Spinal cord (tissue), 10 donors: ENCODE results near the gene CAMK2D. TPM values are rescaled to one million over a fixed set of nuclear protein-coding genes. Genes with fewer than 3 reads are reported as not detected.

Experiments used
- DNase-seq, 6 donors: peaks; one replicate each; pipeline versions ENCODE4 v3.0.0 to v3.0.0-alpha.2; 2013 to 2015; ENCODE audit warnings: low spot score in 6 of 6, low read depth in 4 of 6
- H3K27ac ChIP-seq: one replicate; pipeline ENCODE4 v1.5.1; 2013; ENCODE audit warnings: low read depth, low read length, control low read depth
- H3K27me3 ChIP-seq: one replicate; pipeline ENCODE4 v1.6.1; 2013; ENCODE audit warnings: low read length; ENCODE audit not compliant: control insufficient read depth, insufficient read depth
- H3K36me3 ChIP-seq: one replicate; pipeline ENCODE4 v1.6.1; 2013; ENCODE audit warnings: low read length; ENCODE audit not compliant: control insufficient read depth, insufficient read depth
- H3K4me1 ChIP-seq: one replicate; pipeline ENCODE4 v1.6.1; 2013; ENCODE audit warnings: low read length; ENCODE audit not compliant: control insufficient read depth, insufficient read depth
- H3K4me3 ChIP-seq: one replicate; pipeline ENCODE4 v1.5.1; 2013; ENCODE audit warnings: low read depth, low read length, control low read depth
- H3K9me3 ChIP-seq: one replicate; pipeline ENCODE4 v1.6.1; 2013; ENCODE audit warnings: low read length; ENCODE audit not compliant: control insufficient read depth, insufficient read depth
- WGBS: methylation state at CpG from one replicate; pipeline ENCODE4 v1.1.5; 2013; ENCODE audit warnings: missing lambda C conversion rate; ENCODE audit not compliant: insufficient coverage; 5-methylcytosine and 5-hydroxymethylcytosine counted together
- polyA plus RNA-seq, 2 donors: library from polyadenylated mRNA; unstranded; fragments of 120-200 nt; gene quantifications; one replicate each; pipeline ENCODE4 v1.2.1, GENCODE V29; 2013; ENCODE audit not compliant: insufficient read length in 2 of 2
- total RNA-seq, 2 donors: library from RNA; depleted of rRNA in 1 of 2; stranded (reverse); fragments of 120-200 nt in 1 of 2; fragments of >200 nt in 1 of 2; gene quantifications; one replicate each; pipeline versions ENCODE4 v1.2.3 to v1.2.4, GENCODE V29; 2013 to 2014
- donor health status: healthy.

CAMK2D gene
- total and polyA plus RNA-seq, 4 donors: 64.4 to 154 (median 95.0) TPM

- no peak for DNase-seq
- H3K9me3 ChIP-seq: peaks cover 2% of the 10 kb centered on the region
- H3K4me3 ChIP-seq: no peak overlapping the region
- 100% methylated on average over 1 of the region's 3 CpGs for WGBS
- no peak overlapping the region for H3K27ac ChIP-seq
- no peaks in the 10 kb centered on the region for H3K27me3 ChIP-seq
- H3K4me1 ChIP-seq: no peaks in the 10 kb centered on the region
- H3K36me3 ChIP-seq: no peaks in the 10 kb centered on the region
Observed at GRCh38 chr4:113447061-113447460, 314.5 kb downstream of the CAMK2D start.

- H3K4me1 ChIP-seq: no peaks in the 10 kb centered on the region
- H3K36me3 ChIP-seq: no peaks in the 10 kb centered on the region
- no peak for DNase-seq
- WGBS: no CpG with 5 or more reads among the region's 4 CpGs
- H3K9me3 ChIP-seq: peaks cover 2% of the 10 kb centered on the region
- H3K27ac ChIP-seq: no peak overlapping the region
- no peak overlapping the region for H3K4me3 ChIP-seq
- no peaks in the 10 kb centered on the region for H3K27me3 ChIP-seq
Observed at GRCh38 chr4:113446019-113446418, 315.5 kb downstream of the CAMK2D start.

- H3K27me3 ChIP-seq: no peaks in the 10 kb centered on the region
- peak in 1 of 6 donors; percentile 46 for DNase-seq
- no peaks in the 10 kb centered on the region for H3K4me1 ChIP-seq
- no peaks in the 10 kb centered on the region for H3K36me3 ChIP-seq
- no peak overlapping the region for H3K4me3 ChIP-seq
- H3K9me3 ChIP-seq: peaks cover 2% of the 10 kb centered on the region
- no peak overlapping the region for H3K27ac ChIP-seq
- WGBS: 59% methylated on average over 2 of the region's 5 CpGs
Observed at GRCh38 chr4:113445286-113445685, 316.3 kb downstream of the CAMK2D start.

- H3K27ac ChIP-seq: no peak overlapping the region
- H3K36me3 ChIP-seq: no peaks in the 10 kb centered on the region
- WGBS: no CpG with 5 or more reads among the region's 1 CpG
- no peak overlapping the region for H3K4me3 ChIP-seq
- H3K9me3 ChIP-seq: peaks cover 2% of the 10 kb centered on the region
- no peak for DNase-seq
- no peaks in the 10 kb centered on the region for H3K27me3 ChIP-seq
- no peaks in the 10 kb centered on the region for H3K4me1 ChIP-seq
Observed at GRCh38 chr4:113444386-113444785, 317.2 kb downstream of the CAMK2D start.

GRCh38 chr4:113442826-113443225 is 318.7 kb downstream of the CAMK2D start:
- Histone ChIP-seq H3K9me3 (peaks cover 2% of the 10 kb centered on the region), H3K4me1 (no peaks in the 10 kb centered on the region), H3K27me3 (no peaks in the 10 kb centered on the region), H3K36me3 (no peaks in the 10 kb centered on the region), H3K4me3 (no peak overlapping the region), H3K27ac (no peak overlapping the region)
- WGBS: 85% methylated on average over 5 of the region's 6 CpGs
- DNase-seq: no peak

GRCh38 chr4:113440371-113440770 is 321.2 kb downstream of the CAMK2D start:
- H3K4me3 ChIP-seq: no peak overlapping the region
- no peaks in the 10 kb centered on the region for H3K4me1 ChIP-seq
- WGBS: no CpG with 5 or more reads among the region's 4 CpGs
- DNase-seq: no peak
- no peaks in the 10 kb centered on the region for H3K27me3 ChIP-seq
- H3K27ac ChIP-seq: no peak overlapping the region
- H3K36me3 ChIP-seq: no peaks in the 10 kb centered on the region
- H3K9me3 ChIP-seq: no peaks in the 10 kb centered on the region

GRCh38 chr4:113438596-113438995 is 322.9 kb downstream of the CAMK2D start:
- no peaks in the 10 kb centered on the region for H3K4me1 ChIP-seq
- H3K27ac ChIP-seq: no peak overlapping the region
- no peaks in the 10 kb centered on the region for H3K27me3 ChIP-seq
- no peak overlapping the region for H3K4me3 ChIP-seq
- H3K36me3 ChIP-seq: no peaks in the 10 kb centered on the region
- no peaks in the 10 kb centered on the region for H3K9me3 ChIP-seq
- no peak for DNase-seq
- 83% methylated on average over 4 of the region's 5 CpGs for WGBS

GRCh38 chr4:113437129-113437528 is 324.4 kb downstream of the CAMK2D start:
- DNase-seq: peak in 2 of 6 donors; percentile 32 to 77
- no peaks in the 10 kb centered on the region for H3K4me1 ChIP-seq
- 60% methylated on average over 1 of the region's 3 CpGs for WGBS
- no peaks in the 10 kb centered on the region for H3K9me3 ChIP-seq
- no peak overlapping the region for H3K27ac ChIP-seq
- H3K27me3 ChIP-seq: no peaks in the 10 kb centered on the region
- H3K4me3 ChIP-seq: no peak overlapping the region
- H3K36me3 ChIP-seq: no peaks in the 10 kb centered on the region

GRCh38 chr4:113436360-113436759 is 325.2 kb downstream of the CAMK2D start:
- WGBS: 0% methylated on average over 1 of the region's 3 CpGs
- Histone ChIP-seq H3K9me3 (peaks cover 3% of the 10 kb centered on the region), H3K4me3 (no peak overlapping the region), H3K4me1 (no peaks in the 10 kb centered on the region), H3K27ac (no peak overlapping the region), H3K27me3 (no peaks in the 10 kb centered on the region), H3K36me3 (no peaks in the 10 kb centered on the region)
- DNase-seq: peak in 2 of 6 donors; percentile 64

GRCh38 chr4:113435893-113436292 is 325.6 kb downstream of the CAMK2D start:
- Histone ChIP-seq H3K4me3 (no peak overlapping the region), H3K9me3 (peaks cover 3% of the 10 kb centered on the region), H3K27me3 (no peaks in the 10 kb centered on the region), H3K4me1 (no peaks in the 10 kb centered on the region), H3K36me3 (no peaks in the 10 kb centered on the region), H3K27ac (no peak overlapping the region)
- DNase-seq: peak in 2 of 6 donors; percentile 53 to 83
- 37% methylated on average over 3 of the region's 7 CpGs for WGBS
